HCT116 (cell line): ENCODE measurements around the gene UBE2H. TPM values are rescaled to one million over a fixed set of nuclear protein-coding genes. Genes with fewer than 3 reads are reported as not detected.
A peak's percentile ranks its signal among the peaks of the same experiment; 100 is the strongest.

ENCODE experiments used
- ATAC-seq: fragments of 200-7000 bp; cut with Tn5 transposase; 2 replicates; pipeline ENCODE4 v1.9.1; 2020; ENCODE audit warnings: mild to moderate bottlenecking, moderate library complexity
- BruUV-seq: library from RNA; stranded (reverse); fragments of 400-500 nt; replicated peaks from 2 replicates; lab custom pipeline; 2021; lab: Mats Ljungman, UMichigan
- CTCF ChIA-PET: fragments of 300-600 bp; sonication (Branson Sonifier 250); formaldehyde crosslinking; loops from one replicate; lab custom pipeline; 2021; ENCODE audit warnings: antibody characterized with exemption; lab: Charles Lee
- POLR2A ChIA-PET: fragments of 300-600, 350-600 bp; sonication (Branson Sonifier 250); formaldehyde crosslinking; loops from one replicate; lab custom pipeline; 2021; ENCODE audit warnings: antibody characterized with exemption; lab: Charles Lee
- RAD21 ChIA-PET, 2 experiments: fragments of 300-600 bp; sonication (Branson Sonifier 250); formaldehyde crosslinking; loops; one replicate each; lab custom pipeline; 2023; ENCODE audit warnings: low total read pairs in 2 of 2; ENCODE audit not compliant: uncharacterized antibody in 2 of 2, unreplicated experiment in 2 of 2, low non-redundant PET in 1 of 2; lab: Charles Lee
- DNase-seq: peaks from one replicate; pipeline ENCODE4 v3.0.0-alpha.2; 2010; ENCODE audit warnings: low read depth, low spot score
- H2AFZ ChIP-seq: fragments of 200-600 bp; shearing (Covaris generic), sonication (generic); 2 replicates; pipeline ENCODE4 v1.6.1; 2017; ENCODE audit warnings: low read depth, mixed run types, mixed read lengths, antibody characterized with exemption, low read length; ENCODE audit not compliant: poor library complexity, severe bottlenecking
- H3K27ac ChIP-seq: 2 replicates; pipeline ENCODE4 v1.5.1; 2012; ENCODE audit warnings: low read depth, low read length
- H3K27me3 ChIP-seq: fragments of 200-600 bp; sonication (generic); 2 replicates; pipeline ENCODE4 v1.6.1; 2016; ENCODE audit warnings: mixed run types, low read length, mixed read lengths; ENCODE audit not compliant: insufficient read depth
- H3K36me3 ChIP-seq, 2 experiments: fragments of 200-500 bp in 1 of 2; fragments of 200-600 bp in 1 of 2; sonication (Bioruptor generic) in 1 of 2; sonication (generic) in 1 of 2; 2 replicates each; pipeline versions ENCODE4 v1.5.1 to v1.6.1; 2014 to 2016; ENCODE audit warnings: low read length in 2 of 2, inconsistent platforms in 1 of 2, mixed read lengths in 1 of 2, mixed run types in 1 of 2; ENCODE audit not compliant: insufficient read depth in 2 of 2, control insufficient read depth in 1 of 2
- H3K4me1 ChIP-seq, 2 experiments: fragments of 200-600 bp in 1 of 2; sonication (generic) in 1 of 2; 2 replicates each; pipeline versions ENCODE4 v1.5.1 to v1.6.1; 2012 to 2017; ENCODE audit warnings: low read length in 2 of 2, inconsistent platforms in 1 of 2, mild to moderate bottlenecking in 1 of 2, mixed read lengths in 1 of 2, mixed run types in 1 of 2, moderate library complexity in 1 of 2; ENCODE audit not compliant: insufficient read depth in 2 of 2, control insufficient read depth in 1 of 2
- H3K4me2 ChIP-seq: fragments of 200-600 bp; sonication (generic); 2 replicates; pipeline ENCODE4 v1.6.1; 2017; ENCODE audit warnings: mixed run types, low read length, mixed read lengths
- H3K4me3 ChIP-seq, 2 experiments: fragments of 200-600 bp in 1 of 2; sonication (generic) in 1 of 2; replicated peaks in 1 of 2; 2 replicates each; pipeline ENCODE4 v1.5.1; 2011 to 2016; ENCODE audit warnings: low read length in 2 of 2, control low read depth in 1 of 2, low read depth in 1 of 2, mild to moderate bottlenecking in 1 of 2, mixed read lengths in 1 of 2, mixed run types in 1 of 2
- H3K79me2 ChIP-seq: fragments of 200-600 bp; sonication (generic); 2 replicates; pipeline ENCODE4 v1.6.1; 2017; ENCODE audit warnings: mild to moderate bottlenecking, mixed run types, low read length, moderate library complexity, mixed read lengths; ENCODE audit not compliant: insufficient read depth
- H3K9ac ChIP-seq: fragments of 200-600 bp; sonication (generic); 2 replicates; pipeline ENCODE4 v1.6.1; 2016; ENCODE audit warnings: low read length, mixed read lengths
- H3K9me2 ChIP-seq: fragments of 200-600 bp; sonication (generic), shearing (Covaris generic); 2 replicates; pipeline ENCODE4 v1.6.1; 2017; ENCODE audit warnings: mixed run types, mild to moderate bottlenecking, moderate library complexity; ENCODE audit not compliant: insufficient read depth
- H3K9me3 ChIP-seq, 2 experiments: fragments of 200-500 bp in 1 of 2; fragments of 200-600 bp in 1 of 2; sonication (Bioruptor generic) in 1 of 2; sonication (generic) in 1 of 2; 2 replicates each; pipeline ENCODE4 v1.6.1; 2014 to 2017; ENCODE audit warnings: low read length in 2 of 2, mixed read lengths in 2 of 2, inconsistent platforms in 1 of 2, low read depth in 1 of 2, mild to moderate bottlenecking in 1 of 2, mixed run types in 1 of 2, moderate library complexity in 1 of 2; ENCODE audit not compliant: control insufficient read depth in 1 of 2, insufficient read depth in 1 of 2
- H4K20me1 ChIP-seq: fragments of 200-600 bp; sonication (generic), shearing (Covaris generic); 2 replicates; pipeline ENCODE4 v1.6.1; 2017; ENCODE audit warnings: mixed run types, mild to moderate bottlenecking, moderate library complexity; ENCODE audit not compliant: insufficient read depth
- CBX3 ChIP-seq: IDR thresholded peaks from 2 replicates; pipeline ENCODE4 v1.6.1; 2012; ENCODE audit warnings: low read depth
- FOSL1 ChIP-seq: IDR thresholded peaks from 2 replicates; pipeline ENCODE4 v1.6.1; 2012; ENCODE audit warnings: low read depth
- JUND ChIP-seq: IDR thresholded peaks from 2 replicates; pipeline ENCODE4 v1.6.1; 2012
- RAD21 ChIP-seq: IDR thresholded peaks from 2 replicates; pipeline ENCODE4 v1.6.1; 2012; ENCODE audit warnings: low read depth, mild to moderate bottlenecking
- SP1 ChIP-seq: IDR thresholded peaks from 2 replicates; pipeline ENCODE4 v1.6.1; 2012; ENCODE audit warnings: low read depth
- TCF7L2 ChIP-seq: IDR thresholded peaks from 2 replicates; pipeline ENCODE4 v1.7.0; 2011; ENCODE audit warnings: borderline replicate concordance, inconsistent platforms; ENCODE audit not compliant: insufficient read depth, insufficient read length; ENCODE audit errors: extremely low read depth
- YY1 ChIP-seq: IDR thresholded peaks from 2 replicates; pipeline ENCODE4 v1.6.1; 2011; ENCODE audit warnings: low read length, low read depth, moderate library complexity, mild to moderate bottlenecking; ENCODE audit not compliant: insufficient replicate concordance; ENCODE audit errors: extremely low read depth
- intact Hi-C: fragments of 100-400 bp; cut with micrococcal nuclease; formaldehyde crosslinking; loops from 2 replicates; pipeline ENCODE4 v1.10.0; 2022
- total RNA-seq: library from RNA; stranded (reverse); gene quantifications from one replicate; pipeline ENCODE4 v1.2.1, GENCODE V29; 2021; ENCODE audit not compliant: unreplicated experiment
- TF ChIP-seq, protein P1 (sequence below), 3 experiments: fragments of 200-600 bp in 1 of 3; sonication (generic) in 1 of 3; IDR thresholded peaks in 2 of 3; conservative IDR thresholded peaks in 1 of 3; 2 replicates each; pipeline ENCODE4 v1.5.1; 2012 to 2017; ENCODE audit warnings: low read depth in 2 of 3, low read length in 2 of 3, antibody characterized with exemption in 1 of 3, borderline replicate concordance in 1 of 3, control low read depth in 1 of 3, mild to moderate bottlenecking in 1 of 3, mixed read lengths in 1 of 3, mixed run types in 1 of 3, moderate library complexity in 1 of 3; ENCODE audit not compliant: insufficient read depth in 1 of 3
- TF ChIP-seq, protein P2 (sequence below): IDR thresholded peaks from 2 replicates; pipeline ENCODE4 v1.6.1; 2011; ENCODE audit warnings: mild to moderate bottlenecking, low read length, moderate library complexity; ENCODE audit not compliant: insufficient replicate concordance; ENCODE audit errors: extremely low read depth
- TF ChIP-seq, protein P3 (sequence below): IDR thresholded peaks from 2 replicates; pipeline ENCODE4 v1.6.1; 2012
- TF ChIP-seq, protein P4 (sequence below): IDR thresholded peaks from 2 replicates; pipeline ENCODE4 v1.6.1; 2012

Gene UBE2H
- total RNA-seq, 1 experiment from 2014 or later, result 117 TPM

DNA sequence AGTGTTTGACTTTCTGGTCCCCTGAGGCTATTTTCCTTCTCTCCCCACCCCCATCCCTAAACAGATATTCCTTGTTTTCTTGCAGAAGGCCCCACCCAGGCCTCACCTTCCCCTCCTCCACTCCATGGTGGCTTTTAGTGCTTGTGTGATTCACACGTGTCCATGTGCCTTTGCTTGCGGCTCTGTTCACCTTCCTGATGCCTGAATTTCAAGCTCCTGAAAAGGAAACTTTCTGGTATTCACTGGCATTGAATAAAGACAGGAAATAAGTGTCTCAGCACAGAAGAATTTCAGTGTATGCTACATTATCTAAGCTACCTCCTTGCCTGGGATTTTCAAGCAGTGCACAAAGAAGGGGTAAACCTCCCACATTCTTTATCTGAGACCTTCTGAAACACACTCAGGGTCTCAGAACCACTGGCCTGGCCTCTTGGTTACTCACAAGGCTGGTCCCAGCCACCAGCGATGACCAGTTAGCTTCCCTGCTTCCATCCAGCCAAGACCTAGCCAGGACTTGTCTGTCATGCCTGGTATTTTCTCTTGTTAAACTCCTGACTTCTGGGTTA is 17.2 kb upstream of the UBE2H start:
- Histone ChIP-seq H2AFZ (peak overlapping the region; percentile 98), H4K20me1 (no peaks in the 10 kb centered on the region), H3K27me3 (no peaks in the 10 kb centered on the region), H3K36me3 (no peaks in the 10 kb centered on the region), H3K4me1 (peaks cover 29 to 40% of the 10 kb centered on the region in 2 experiments), H3K4me3 (peak overlapping the region in 1 of 2 experiments; percentile 24; a peak in 1 of 4 replicates), H3K79me2 (no peaks in the 10 kb centered on the region), H3K9me3 (no peaks in the 10 kb centered on the region), H3K9me2 (no peaks in the 10 kb centered on the region), H3K27ac (peak overlapping the region; percentile 53), H3K4me2 (peak overlapping the region; percentile 65), H3K9ac (peak overlapping the region; percentile 49)
- ChIA-PET POLR2A (interaction anchor here (0.8 to 1.4 kb wide), 6 partner anchors 10 to 39 kb away, joined by 3 to 4 read pairs (median 3); no protein-coding TSS in a partner anchor), RAD21 (interaction anchor here in 1 of 2 experiments (0.6 kb wide), 1 partner anchor 40 kb away, joined by 3 read pairs; no protein-coding TSS in a partner anchor), CTCF (no interaction called here)
- TF ChIP-seq YY1 (peak; percentile 21), CBX3 (peak; percentile 67; the same call in 1 of the 2 replicates), RAD21 (0 out of 2 replicates have a peak, but pooled peaks have one; percentile 4), TCF7L2 (no peak), JUND (peak; percentile 43; the same call in 1 of the 2 replicates), FOSL1 (no peak), SP1 (peak; percentile 69)
- TF ChIP-seq, protein P1, sequence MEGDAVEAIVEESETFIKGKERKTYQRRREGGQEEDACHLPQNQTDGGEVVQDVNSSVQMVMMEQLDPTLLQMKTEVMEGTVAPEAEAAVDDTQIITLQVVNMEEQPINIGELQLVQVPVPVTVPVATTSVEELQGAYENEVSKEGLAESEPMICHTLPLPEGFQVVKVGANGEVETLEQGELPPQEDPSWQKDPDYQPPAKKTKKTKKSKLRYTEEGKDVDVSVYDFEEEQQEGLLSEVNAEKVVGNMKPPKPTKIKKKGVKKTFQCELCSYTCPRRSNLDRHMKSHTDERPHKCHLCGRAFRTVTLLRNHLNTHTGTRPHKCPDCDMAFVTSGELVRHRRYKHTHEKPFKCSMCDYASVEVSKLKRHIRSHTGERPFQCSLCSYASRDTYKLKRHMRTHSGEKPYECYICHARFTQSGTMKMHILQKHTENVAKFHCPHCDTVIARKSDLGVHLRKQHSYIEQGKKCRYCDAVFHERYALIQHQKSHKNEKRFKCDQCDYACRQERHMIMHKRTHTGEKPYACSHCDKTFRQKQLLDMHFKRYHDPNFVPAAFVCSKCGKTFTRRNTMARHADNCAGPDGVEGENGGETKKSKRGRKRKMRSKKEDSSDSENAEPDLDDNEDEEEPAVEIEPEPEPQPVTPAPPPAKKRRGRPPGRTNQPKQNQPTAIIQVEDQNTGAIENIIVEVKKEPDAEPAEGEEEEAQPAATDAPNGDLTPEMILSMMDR (IDR thresholded peaks at IDR 0.05 in 2 of 3, conservative IDR thresholded peaks at IDR 0.05 in 1 of 3; ENCODE audit: borderline replicate concordance in 1 of 3, insufficient read depth in 1 of 3, low read depth in 2 of 3, low read length in 2 of 3), result no peak
- TF ChIP-seq, protein P2, sequence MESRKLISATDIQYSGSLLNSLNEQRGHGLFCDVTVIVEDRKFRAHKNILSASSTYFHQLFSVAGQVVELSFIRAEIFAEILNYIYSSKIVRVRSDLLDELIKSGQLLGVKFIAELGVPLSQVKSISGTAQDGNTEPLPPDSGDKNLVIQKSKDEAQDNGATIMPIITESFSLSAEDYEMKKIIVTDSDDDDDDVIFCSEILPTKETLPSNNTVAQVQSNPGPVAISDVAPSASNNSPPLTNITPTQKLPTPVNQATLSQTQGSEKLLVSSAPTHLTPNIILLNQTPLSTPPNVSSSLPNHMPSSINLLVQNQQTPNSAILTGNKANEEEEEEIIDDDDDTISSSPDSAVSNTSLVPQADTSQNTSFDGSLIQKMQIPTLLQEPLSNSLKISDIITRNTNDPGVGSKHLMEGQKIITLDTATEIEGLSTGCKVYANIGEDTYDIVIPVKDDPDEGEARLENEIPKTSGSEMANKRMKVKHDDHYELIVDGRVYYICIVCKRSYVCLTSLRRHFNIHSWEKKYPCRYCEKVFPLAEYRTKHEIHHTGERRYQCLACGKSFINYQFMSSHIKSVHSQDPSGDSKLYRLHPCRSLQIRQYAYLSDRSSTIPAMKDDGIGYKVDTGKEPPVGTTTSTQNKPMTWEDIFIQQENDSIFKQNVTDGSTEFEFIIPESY, result no peak
- TF ChIP-seq, protein P3, sequence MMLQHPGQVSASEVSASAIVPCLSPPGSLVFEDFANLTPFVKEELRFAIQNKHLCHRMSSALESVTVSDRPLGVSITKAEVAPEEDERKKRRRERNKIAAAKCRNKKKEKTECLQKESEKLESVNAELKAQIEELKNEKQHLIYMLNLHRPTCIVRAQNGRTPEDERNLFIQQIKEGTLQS, result no peak
- TF ChIP-seq, protein P4, sequence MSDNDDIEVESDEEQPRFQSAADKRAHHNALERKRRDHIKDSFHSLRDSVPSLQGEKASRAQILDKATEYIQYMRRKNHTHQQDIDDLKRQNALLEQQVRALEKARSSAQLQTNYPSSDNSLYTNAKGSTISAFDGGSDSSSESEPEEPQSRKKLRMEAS, result peak; percentile 94
- intact Hi-C loops, result no loop called here
- peak; percentile 41 for DNase-seq
- ATAC-seq, result peak; percentile 49
- BruUV-seq, result no TSS peak
